Measurements from ENCODE around the gene ITGBL1. TPM values are rescaled to one million over a fixed set of nuclear protein-coding genes. Genes with fewer than 3 reads are reported as not detected.

Gene ITGBL1
- total RNA-seq, 4 donors from 2014 or later, result 0.61 to 6.7 (median 5.0) TPM

DNA sequence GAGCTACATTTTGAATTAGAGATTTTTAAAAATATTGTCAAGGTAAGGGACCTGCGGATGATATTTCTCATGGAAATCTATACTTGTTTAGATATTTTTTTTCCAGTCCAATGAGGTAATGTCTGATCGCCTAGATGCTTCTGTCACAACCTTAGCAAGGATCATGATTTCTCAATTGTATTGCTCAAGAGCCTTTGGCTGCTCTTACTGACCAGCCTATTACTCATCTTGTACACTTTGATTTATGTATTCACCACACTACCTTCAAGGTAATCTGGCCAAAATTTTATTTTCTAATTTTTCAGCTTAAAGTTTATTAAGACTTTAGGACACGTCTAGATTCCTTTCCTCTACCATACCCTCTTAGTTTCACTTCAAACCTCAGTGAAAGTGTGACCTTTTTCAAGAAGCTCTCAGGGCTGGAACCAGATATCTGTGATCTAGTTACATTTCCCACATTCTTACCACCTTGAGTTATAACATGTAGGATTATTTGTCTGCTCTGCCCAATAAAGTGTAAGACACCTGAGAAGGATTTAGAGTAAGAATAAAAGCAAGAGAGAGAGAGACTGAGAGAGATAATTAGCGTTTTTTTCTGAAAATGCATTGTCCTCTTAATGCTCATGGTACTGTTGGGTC is 197.1 kb downstream of the ITGBL1 start:
- no peak for TF ChIP-seq POLR2A (IDR thresholded peaks at IDR 0.05)
- TF ChIP-seq, protein P1, sequence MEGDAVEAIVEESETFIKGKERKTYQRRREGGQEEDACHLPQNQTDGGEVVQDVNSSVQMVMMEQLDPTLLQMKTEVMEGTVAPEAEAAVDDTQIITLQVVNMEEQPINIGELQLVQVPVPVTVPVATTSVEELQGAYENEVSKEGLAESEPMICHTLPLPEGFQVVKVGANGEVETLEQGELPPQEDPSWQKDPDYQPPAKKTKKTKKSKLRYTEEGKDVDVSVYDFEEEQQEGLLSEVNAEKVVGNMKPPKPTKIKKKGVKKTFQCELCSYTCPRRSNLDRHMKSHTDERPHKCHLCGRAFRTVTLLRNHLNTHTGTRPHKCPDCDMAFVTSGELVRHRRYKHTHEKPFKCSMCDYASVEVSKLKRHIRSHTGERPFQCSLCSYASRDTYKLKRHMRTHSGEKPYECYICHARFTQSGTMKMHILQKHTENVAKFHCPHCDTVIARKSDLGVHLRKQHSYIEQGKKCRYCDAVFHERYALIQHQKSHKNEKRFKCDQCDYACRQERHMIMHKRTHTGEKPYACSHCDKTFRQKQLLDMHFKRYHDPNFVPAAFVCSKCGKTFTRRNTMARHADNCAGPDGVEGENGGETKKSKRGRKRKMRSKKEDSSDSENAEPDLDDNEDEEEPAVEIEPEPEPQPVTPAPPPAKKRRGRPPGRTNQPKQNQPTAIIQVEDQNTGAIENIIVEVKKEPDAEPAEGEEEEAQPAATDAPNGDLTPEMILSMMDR (IDR thresholded peaks at IDR 0.05 in 4 of 5, conservative IDR thresholded peaks at IDR 0.05 in 1 of 5), result no peak
- no peaks in the 10 kb centered on the region for H3K4me1 ChIP-seq
- peak overlapping the region in 1 of 4 donors; percentile 46 for H3K27ac ChIP-seq
- no peaks in the 10 kb centered on the region for H3K27me3 ChIP-seq
- intact Hi-C loops (cut with DNase I; ENCODE audit: low total_unique reads) (no loop called here), in situ Hi-C loops (cut with MboI; ENCODE audit: low sequenced_read_pairs in 4 of 4) (no loop called here)
- ATAC-seq, result peak; percentile 84 to 90
- DNase-seq, result no peak
- H3K36me3 ChIP-seq, result no peaks in the 10 kb centered on the region
- no peaks in the 10 kb centered on the region for H3K9me3 ChIP-seq
- no peak overlapping the region for H3K4me3 ChIP-seq

DNA sequence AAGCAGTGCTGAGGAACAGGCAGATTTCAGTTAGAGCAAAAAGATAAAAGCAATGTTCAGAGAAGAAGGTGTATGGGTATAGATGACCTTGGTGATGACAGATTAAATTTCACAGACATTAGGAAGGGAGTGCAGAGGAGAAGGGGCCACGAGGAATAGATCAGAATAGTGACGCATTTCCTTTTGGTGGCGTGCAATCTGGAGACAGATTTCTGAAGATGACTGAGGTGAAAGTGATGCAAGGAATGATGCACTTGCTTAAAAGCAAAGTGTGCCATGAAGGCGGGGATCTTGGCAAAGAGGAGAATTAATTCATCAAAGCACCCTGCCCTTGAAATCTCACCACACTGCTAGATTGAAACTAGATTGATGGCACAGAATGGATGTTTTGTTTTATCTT is 202.4 kb downstream of the ITGBL1 start:
- no peaks in the 10 kb centered on the region for H3K9me3 ChIP-seq
- no peaks in the 10 kb centered on the region for H3K36me3 ChIP-seq
- in situ Hi-C loops (cut with MboI; ENCODE audit: low sequenced_read_pairs in 4 of 4) (no loop called here), intact Hi-C loops (cut with DNase I; ENCODE audit: low total_unique reads) (no loop called here)
- no peak for DNase-seq
- H3K27me3 ChIP-seq, result no peaks in the 10 kb centered on the region
- ATAC-seq, result no peak
- no peaks in the 10 kb centered on the region for H3K4me1 ChIP-seq
- H3K27ac ChIP-seq, result no peak overlapping the region
- no peak overlapping the region for H3K4me3 ChIP-seq
- TF ChIP-seq POLR2A (IDR thresholded peaks at IDR 0.05), result no peak
- TF ChIP-seq, protein P1 (IDR thresholded peaks at IDR 0.05 in 4 of 5, conservative IDR thresholded peaks at IDR 0.05 in 1 of 5), result no peak

DNA sequence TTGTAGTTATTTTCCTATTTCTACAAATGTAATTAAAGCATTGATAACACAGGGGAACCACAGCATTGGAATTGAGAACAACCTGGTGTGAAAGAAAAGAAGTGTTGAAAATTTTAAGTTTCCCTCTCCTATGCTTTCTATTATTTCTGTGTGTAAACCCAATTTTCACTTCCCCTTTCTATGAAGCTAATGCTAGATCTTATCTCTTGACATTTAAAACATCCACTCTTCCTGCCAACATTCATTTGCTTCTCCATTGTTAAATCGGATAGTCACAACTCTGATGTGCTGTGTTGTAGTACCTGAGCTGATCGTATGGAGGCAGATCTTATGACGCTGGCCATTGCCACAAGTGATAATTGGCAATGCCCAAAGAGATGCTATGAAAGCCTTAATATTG is 203.0 kb downstream of the ITGBL1 start:
- intact Hi-C loops (cut with DNase I; ENCODE audit: low total_unique reads), result no loop called here
- no peaks in the 10 kb centered on the region for H3K9me3 ChIP-seq
- in situ Hi-C loops (cut with MboI; ENCODE audit: low sequenced_read_pairs in 4 of 4), result no loop called here
- no peaks in the 10 kb centered on the region for H3K36me3 ChIP-seq
- ATAC-seq, result no peak
- no peak overlapping the region for H3K4me3 ChIP-seq
- TF ChIP-seq, protein P1 (IDR thresholded peaks at IDR 0.05 in 4 of 5, conservative IDR thresholded peaks at IDR 0.05 in 1 of 5), result no peak
- no peak for TF ChIP-seq POLR2A (IDR thresholded peaks at IDR 0.05)
- H3K27ac ChIP-seq, result no peak overlapping the region
- DNase-seq, result no peak
- H3K27me3 ChIP-seq, result no peaks in the 10 kb centered on the region
- no peaks in the 10 kb centered on the region for H3K4me1 ChIP-seq

DNA sequence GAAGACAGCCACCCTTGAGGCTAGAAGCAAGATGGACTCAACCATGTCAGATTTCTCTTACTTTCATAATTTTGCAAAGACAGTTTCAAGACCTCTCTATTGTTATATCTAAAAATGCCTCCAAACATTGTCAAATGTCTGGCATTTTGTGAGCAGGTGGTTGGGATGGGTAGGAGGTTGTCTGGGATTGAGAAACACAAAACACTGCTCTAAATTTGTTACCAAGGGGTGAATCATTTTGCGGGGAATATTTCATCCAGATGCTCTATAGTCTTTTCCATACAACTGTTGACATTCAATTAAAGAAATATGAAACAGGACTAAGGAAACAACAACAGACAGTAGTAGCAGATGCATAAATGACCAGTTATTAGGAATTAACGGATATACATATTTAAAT is 208.2 kb downstream of the ITGBL1 start:
- H3K27me3 ChIP-seq, result no peaks in the 10 kb centered on the region
- in situ Hi-C loops (cut with MboI; ENCODE audit: low sequenced_read_pairs in 4 of 4), result no loop called here
- H3K9me3 ChIP-seq, result no peaks in the 10 kb centered on the region
- TF ChIP-seq, protein P1 (IDR thresholded peaks at IDR 0.05 in 4 of 5, conservative IDR thresholded peaks at IDR 0.05 in 1 of 5), result no peak
- TF ChIP-seq POLR2A (IDR thresholded peaks at IDR 0.05), result no peak
- ATAC-seq (no peak), DNase-seq (no peak)
- H3K27ac ChIP-seq, result no peak overlapping the region
- intact Hi-C loops (cut with DNase I; ENCODE audit: low total_unique reads), result no loop called here
- no peak overlapping the region for H3K4me3 ChIP-seq
- no peaks in the 10 kb centered on the region for H3K4me1 ChIP-seq
- no peaks in the 10 kb centered on the region for H3K36me3 ChIP-seq

DNA sequence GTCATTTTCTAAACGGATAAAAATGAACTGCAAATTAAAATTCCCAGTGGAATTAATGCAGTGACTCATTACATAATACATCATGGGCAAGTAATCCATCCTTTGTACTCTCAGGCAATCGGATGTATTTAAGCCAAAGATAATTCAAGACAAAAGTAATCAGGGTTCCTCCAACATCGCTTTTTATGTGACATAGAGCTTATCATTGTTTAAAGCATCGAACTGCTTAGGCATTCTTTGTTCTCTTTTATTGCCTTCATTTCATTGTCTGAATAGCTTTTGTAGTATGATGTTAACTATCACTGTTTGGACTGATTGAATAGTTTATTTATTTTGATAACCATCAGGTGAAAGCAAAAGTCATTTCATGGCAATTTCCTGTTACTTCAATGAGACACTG is 209.4 kb downstream of the ITGBL1 start:
- DNase-seq, result no peak
- Histone ChIP-seq H3K4me3 (no peak overlapping the region), H3K9me3 (no peaks in the 10 kb centered on the region), H3K27me3 (no peaks in the 10 kb centered on the region), H3K4me1 (no peaks in the 10 kb centered on the region), H3K27ac (no peak overlapping the region), H3K36me3 (no peaks in the 10 kb centered on the region)
- in situ Hi-C loops (cut with MboI; ENCODE audit: low sequenced_read_pairs in 4 of 4), result no loop called here
- TF ChIP-seq, protein P1 (IDR thresholded peaks at IDR 0.05 in 4 of 5, conservative IDR thresholded peaks at IDR 0.05 in 1 of 5), result no peak
- no peak for TF ChIP-seq POLR2A (IDR thresholded peaks at IDR 0.05)
- ATAC-seq, result no peak
- intact Hi-C loops (cut with DNase I; ENCODE audit: low total_unique reads), result no loop called here
